Spleen (tissue), 11 donors: ENCODE data around the gene PRUNE2. TPM values are rescaled to one million over a fixed set of nuclear protein-coding genes. Genes with fewer than 3 reads are reported as not detected.

Experiments
- DNase-seq: peaks from one replicate; pipeline ENCODE4 v3.0.0-alpha.2; 2020
- H3K27ac ChIP-seq, 8 donors: fragments of 200-600 bp; sonication (generic) in 7 of 8; 1 replicate in 4 of 8; 2 replicates in 4 of 8; pipeline versions ENCODE4 v1.5.0 to v1.8.0; 2016 to 2021; ENCODE audit warnings: inconsistent platforms in 4 of 8, mild to moderate bottlenecking in 4 of 8, moderate library complexity in 1 of 8
- H3K27me3 ChIP-seq, 7 donors: fragments of 200-600 bp; sonication (generic) in 6 of 7; replicated peaks in 1 of 7; 1 replicate in 4 of 7; 2 replicates in 3 of 7; pipeline versions ENCODE4 v1.5.0 to v1.8.0; 2016 to 2021; ENCODE audit warnings: inconsistent platforms in 3 of 7, mild to moderate bottlenecking in 1 of 7
- H3K36me3 ChIP-seq, 6 donors: fragments of 200-600 bp; sonication (generic) in 5 of 6; 1 replicate in 4 of 6; 2 replicates in 2 of 6; pipeline versions ENCODE4 v1.5.0 to v1.8.0; 2016 to 2021; ENCODE audit warnings: inconsistent platforms in 2 of 6
- H3K4me1 ChIP-seq, 6 donors: fragments of 200-600 bp; sonication (generic) in 5 of 6; 1 replicate in 3 of 6; 2 replicates in 3 of 6; pipeline versions ENCODE4 v1.5.0 to v1.8.0; 2016 to 2021; ENCODE audit warnings: inconsistent platforms in 3 of 6
- H3K4me3 ChIP-seq, 8 donors: fragments of 200-600 bp; sonication (generic) in 7 of 8; 1 replicate in 4 of 8; 2 replicates in 4 of 8; pipeline versions ENCODE4 v1.5.0 to v1.8.0; 2016 to 2021; ENCODE audit warnings: inconsistent platforms in 4 of 8, mild to moderate bottlenecking in 4 of 8, moderate library complexity in 2 of 8
- H3K9me3 ChIP-seq, 8 donors: fragments of 200-600 bp; sonication (generic) in 7 of 8; 1 replicate in 4 of 8; 2 replicates in 4 of 8; pipeline versions ENCODE4 v1.5.0 to v1.8.0; 2016 to 2021; ENCODE audit warnings: inconsistent platforms in 4 of 8
- POLR2A ChIP-seq, 3 donors: fragments of 450-650 bp; IDR thresholded peaks; one replicate each; pipeline ENCODE4 v1.5.1; 2017; ENCODE audit warnings: antibody characterized with exemption in 3 of 3, mild to moderate bottlenecking in 1 of 3
- POLR2AphosphoS5 ChIP-seq, 3 donors: sonication (generic); formaldehyde crosslinking; IDR thresholded peaks; one replicate each; pipeline ENCODE4 v1.5.1; 2017; ENCODE audit warnings: antibody characterized with exemption in 3 of 3
- WGBS, 5 donors: extraction: QIAGEN DNeasy Blood & Tissue Kit in 3 of 5; methylation state at CpG; one replicate each; pipeline versions ENCODE4 v1.1.5 to v1.1.7; 2013 to 2018; 5-methylcytosine and 5-hydroxymethylcytosine counted together
- intact Hi-C: fragments of 100-400 bp; cut with DNase I; formaldehyde crosslinking; loops from one replicate; pipeline ENCODE4 v1.15.0; 2023; ENCODE audit warnings: low total_unique reads
- polyA plus RNA-seq, 3 donors: library from polyadenylated mRNA; stranded (reverse); fragments of 200-250 nt; gene quantifications; one replicate each; pipeline ENCODE4 v1.2.1, GENCODE V29; 2013
- total RNA-seq, 7 donors: library from RNA; depleted of rRNA in 3 of 7; stranded (reverse); fragments of >200 nt in 3 of 7; fragmentation: NEBNext Ultra II Directional in 4 of 7; extraction: Animal tissue kit (Norgen Biotek cat#: 25700) in 4 of 7; gene quantifications; one replicate each; pipeline versions ENCODE4 v1.1.0 to v1.2.1, GENCODE V29; 2016 to 2021
- TF ChIP-seq, protein P1 (sequence below), 11 experiments: fragments of 200-600 bp in 7 of 11; fragments of 450-650 bp in 4 of 11; sonication (generic) in 4 of 11; IDR thresholded peaks in 8 of 11; conservative IDR thresholded peaks in 3 of 11; 1 replicate in 7 of 11; 2 replicates in 4 of 11; pipeline versions ENCODE4 v1.4.0 to v1.8.0; 2016 to 2021; ENCODE audit warnings: antibody characterized with exemption in 11 of 11, inconsistent platforms in 4 of 11, mild to moderate bottlenecking in 1 of 11
- donor health status: healthy with polysubstance abuse.
- donor health status: DM: no; HTN: no; CAD: no; lungs with moderate emphysema.
- donor health status: DM: no; HTN: no; CAD: no.
- donor health status: Bipolar disorder and iron deficiency.
- donor health status: healthy.
- donor health status: DM: no; HTN: no; CAD: no.
- donor health status: DM: yes; HTN: yes; CAD: no.

The PRUNE2 gene
- total and polyA plus RNA-seq, 10 donors = 3.3 to 23.6 (median 14.0) TPM

DNA sequence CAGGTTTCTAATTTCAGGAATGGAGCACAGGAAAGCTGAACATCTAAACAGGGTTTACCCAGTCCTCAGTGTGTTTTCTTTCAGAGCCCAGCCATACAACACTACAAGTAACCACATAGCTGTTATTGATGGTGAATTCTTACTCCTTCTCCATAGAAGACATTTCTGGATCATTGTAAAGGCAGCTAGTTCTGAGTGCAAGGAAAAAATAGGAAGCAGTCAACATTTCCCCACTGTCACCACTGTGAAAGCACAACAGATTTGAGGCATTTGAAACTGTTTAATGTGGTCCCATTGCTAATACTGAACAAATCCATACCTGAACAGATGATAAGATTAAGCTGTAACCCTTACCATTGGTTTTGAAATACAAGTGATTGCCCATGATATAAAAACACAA, 286.7 kb downstream of the PRUNE2 start:
- Histone ChIP-seq H3K9me3 (no peaks in the 10 kb centered on the region), H3K36me3 (no peaks in the 10 kb centered on the region), H3K27ac (peak overlapping the region in 5 of 8 donors; percentile 35 to 65 (median 57)), H3K4me1 (peaks cover 2 to 59% (median 12%) of the 10 kb centered on the region in 6 donors), H3K4me3 (no peak overlapping the region), H3K27me3 (no peaks in the 10 kb centered on the region)
- no peak for DNase-seq
- TF ChIP-seq POLR2A (IDR thresholded peaks at IDR 0.05) = no peak
- TF ChIP-seq, protein P1, sequence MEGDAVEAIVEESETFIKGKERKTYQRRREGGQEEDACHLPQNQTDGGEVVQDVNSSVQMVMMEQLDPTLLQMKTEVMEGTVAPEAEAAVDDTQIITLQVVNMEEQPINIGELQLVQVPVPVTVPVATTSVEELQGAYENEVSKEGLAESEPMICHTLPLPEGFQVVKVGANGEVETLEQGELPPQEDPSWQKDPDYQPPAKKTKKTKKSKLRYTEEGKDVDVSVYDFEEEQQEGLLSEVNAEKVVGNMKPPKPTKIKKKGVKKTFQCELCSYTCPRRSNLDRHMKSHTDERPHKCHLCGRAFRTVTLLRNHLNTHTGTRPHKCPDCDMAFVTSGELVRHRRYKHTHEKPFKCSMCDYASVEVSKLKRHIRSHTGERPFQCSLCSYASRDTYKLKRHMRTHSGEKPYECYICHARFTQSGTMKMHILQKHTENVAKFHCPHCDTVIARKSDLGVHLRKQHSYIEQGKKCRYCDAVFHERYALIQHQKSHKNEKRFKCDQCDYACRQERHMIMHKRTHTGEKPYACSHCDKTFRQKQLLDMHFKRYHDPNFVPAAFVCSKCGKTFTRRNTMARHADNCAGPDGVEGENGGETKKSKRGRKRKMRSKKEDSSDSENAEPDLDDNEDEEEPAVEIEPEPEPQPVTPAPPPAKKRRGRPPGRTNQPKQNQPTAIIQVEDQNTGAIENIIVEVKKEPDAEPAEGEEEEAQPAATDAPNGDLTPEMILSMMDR (IDR thresholded peaks at IDR 0.05 in 8 of 11, conservative IDR thresholded peaks at IDR 0.05 in 3 of 11) = no peak
- TF ChIP-seq POLR2AphosphoS5 (IDR thresholded peaks at IDR 0.05) = no peak
- intact Hi-C loops = no loop called here

DNA sequence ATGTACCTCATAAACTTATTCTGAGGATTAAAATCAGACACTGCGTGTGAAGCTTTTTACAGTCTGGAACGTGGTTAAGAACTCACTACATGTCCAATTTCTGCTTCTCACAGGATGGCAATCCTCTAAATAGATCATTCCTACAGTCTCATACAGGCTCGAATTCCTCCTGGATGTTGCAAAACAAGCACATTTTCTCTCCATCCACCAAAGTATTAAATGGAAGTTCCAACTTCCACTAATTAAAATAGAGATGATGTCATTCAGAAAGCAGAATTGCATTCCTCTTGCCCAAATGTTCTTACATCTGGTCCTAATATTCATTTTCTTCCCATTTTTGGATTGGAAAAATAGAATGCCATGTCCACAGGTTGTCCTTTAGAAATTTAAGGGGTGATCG, 287.2 kb downstream of the PRUNE2 start:
- H3K36me3 ChIP-seq = no peaks in the 10 kb centered on the region
- H3K9me3 ChIP-seq = no peaks in the 10 kb centered on the region
- no peaks in the 10 kb centered on the region for H3K27me3 ChIP-seq
- no peak overlapping the region for H3K4me3 ChIP-seq
- H3K4me1 ChIP-seq = peaks cover 2 to 59% (median 12%) of the 10 kb centered on the region in 6 donors
- no peak for TF ChIP-seq POLR2A (IDR thresholded peaks at IDR 0.05)
- intact Hi-C loops = no loop called here
- WGBS, 5 donors = 73 to 83% (median 79%) methylated on average over 4 of the region's 4 CpGs
- no peak for DNase-seq
- peak overlapping the region in 4 of 8 donors; percentile 35 to 65 (median 58) for H3K27ac ChIP-seq

DNA sequence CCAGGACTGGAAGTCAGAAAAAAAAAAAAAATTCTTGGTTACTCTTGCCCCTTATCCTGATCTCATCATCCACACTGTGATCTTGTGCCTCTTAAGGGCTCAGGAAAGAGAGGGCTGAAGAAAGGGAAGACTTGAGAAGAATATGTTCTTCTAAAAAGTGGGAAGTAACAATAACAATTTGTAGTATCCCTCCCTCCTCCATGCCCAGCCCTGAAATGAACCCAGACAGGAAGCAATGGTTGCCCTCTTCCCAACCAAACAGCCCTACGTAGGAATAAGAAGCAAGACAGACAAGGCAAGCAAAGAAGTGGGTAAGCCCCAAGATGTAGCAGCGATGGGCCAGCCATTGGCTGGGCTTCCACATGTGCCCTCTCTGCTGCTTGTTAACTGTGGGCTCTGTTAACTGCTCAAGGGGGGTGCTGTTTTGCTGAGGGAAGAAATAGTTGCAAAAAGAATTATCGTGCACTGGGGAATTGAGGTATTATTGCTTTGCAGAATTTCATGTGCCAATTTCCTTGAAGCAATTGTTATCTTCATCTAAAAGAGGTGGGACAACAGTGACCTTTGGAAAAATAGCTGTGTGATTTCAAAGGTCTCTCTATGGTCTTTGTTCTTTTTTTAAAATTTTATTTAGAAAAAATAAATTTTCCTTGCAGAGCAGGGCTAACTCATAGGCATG, 288.3 kb downstream of the PRUNE2 start:
- intact Hi-C loops = no loop called here
- Histone ChIP-seq H3K36me3 (no peaks in the 10 kb centered on the region), H3K4me3 (no peak overlapping the region), H3K27ac (peak overlapping the region in 1 of 8 donors; percentile 57), H3K4me1 (peaks cover 2 to 59% (median 12%) of the 10 kb centered on the region in 6 donors), H3K27me3 (no peaks in the 10 kb centered on the region), H3K9me3 (no peaks in the 10 kb centered on the region)
- DNase-seq = no peak
- TF ChIP-seq POLR2A (IDR thresholded peaks at IDR 0.05) = no peak
- TF ChIP-seq, protein P1 (IDR thresholded peaks at IDR 0.05 in 8 of 11, conservative IDR thresholded peaks at IDR 0.05 in 3 of 11) = no peak
- TF ChIP-seq POLR2AphosphoS5 (IDR thresholded peaks at IDR 0.05) = no peak
- WGBS, 5 donors = 51 to 87% (median 80%) methylated on average over 3 of the region's 3 CpGs

DNA sequence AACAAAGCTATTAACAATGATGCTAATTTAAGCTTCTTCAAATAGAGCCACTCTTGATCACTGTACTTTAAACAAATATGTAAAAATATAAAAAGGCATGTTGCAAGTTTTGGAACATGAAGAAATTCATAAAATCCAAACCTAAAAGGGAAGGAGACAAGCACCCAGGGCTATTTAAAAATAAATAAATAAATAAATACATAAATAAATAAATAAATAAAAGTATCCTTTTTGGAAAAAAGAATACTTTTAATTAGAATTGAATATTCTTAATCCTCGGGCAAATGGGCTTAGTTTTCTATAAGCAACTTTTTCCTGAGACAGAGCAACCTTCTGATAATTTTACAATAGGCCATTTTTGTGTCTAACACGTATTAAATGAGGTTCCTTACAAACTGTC, 289.1 kb downstream of the PRUNE2 start:
- H3K9me3 ChIP-seq = no peaks in the 10 kb centered on the region
- 84 to 91% (median 91%) methylated on average over 2 of the region's 2 CpGs for WGBS, 5 donors
- H3K4me3 ChIP-seq = no peak overlapping the region
- H3K4me1 ChIP-seq = peaks cover 2 to 59% (median 12%) of the 10 kb centered on the region in 6 donors
- TF ChIP-seq, protein P1 (IDR thresholded peaks at IDR 0.05 in 8 of 11, conservative IDR thresholded peaks at IDR 0.05 in 3 of 11) = no peak
- TF ChIP-seq POLR2AphosphoS5 (IDR thresholded peaks at IDR 0.05) (no peak), POLR2A (IDR thresholded peaks at IDR 0.05) (no peak)
- intact Hi-C loops = no loop called here
- no peak for DNase-seq
- no peak overlapping the region for H3K27ac ChIP-seq
- no peaks in the 10 kb centered on the region for H3K27me3 ChIP-seq
- no peaks in the 10 kb centered on the region for H3K36me3 ChIP-seq
